Breast epithelium (tissue), 4 donors: ENCODE measurements around the gene PPP1CA. TPM values are rescaled to one million over a fixed set of nuclear protein-coding genes. Genes with fewer than 3 reads are reported as not detected.

Experiments
- DNase-seq, 2 donors: peaks; one replicate each; pipeline ENCODE4 v3.0.0-alpha.2; 2019; ENCODE audit warnings: low spot score in 2 of 2
- H3K27ac ChIP-seq, 2 donors: fragments of 200-600 bp; sonication (generic) in 1 of 2; one replicate each; pipeline ENCODE4 v1.5.1; 2016 to 2019; ENCODE audit warnings: mild to moderate bottlenecking in 1 of 2
- H3K27me3 ChIP-seq, 2 donors: fragments of 200-600 bp; sonication (generic) in 1 of 2; one replicate each; pipeline versions ENCODE4 v1.5.1 to v1.6.0; 2017 to 2019; ENCODE audit warnings: control low read depth in 1 of 2, mild to moderate bottlenecking in 1 of 2
- H3K36me3 ChIP-seq: fragments of 200-600 bp; one replicate; pipeline ENCODE4 v1.5.1; 2019
- H3K4me1 ChIP-seq, 2 donors: fragments of 200-600 bp; sonication (generic); one replicate each; pipeline ENCODE4 v1.5.1; 2016 to 2019; ENCODE audit warnings: control low read depth in 1 of 2
- H3K4me3 ChIP-seq, 3 donors: fragments of 200-600 bp; sonication (generic); 1 replicate in 2 of 3; 2 replicates in 1 of 3; pipeline ENCODE4 v1.5.1; 2016 to 2019; ENCODE audit warnings: mild to moderate bottlenecking in 3 of 3, moderate library complexity in 2 of 3
- H3K9me3 ChIP-seq, 2 donors: fragments of 200-600 bp; sonication (generic) in 1 of 2; one replicate each; pipeline ENCODE4 v1.5.1; 2016 to 2019; ENCODE audit warnings: control low read depth in 1 of 2
- POLR2A ChIP-seq: fragments of 450-650 bp; IDR thresholded peaks from one replicate; pipeline ENCODE4 v1.6.1; 2016; ENCODE audit warnings: antibody characterized with exemption, mild to moderate bottlenecking, moderate library complexity
- POLR2AphosphoS5 ChIP-seq, 3 donors: sonication (generic); formaldehyde crosslinking; IDR thresholded peaks; one replicate each; pipeline ENCODE4 v1.6.1; 2017; ENCODE audit warnings: antibody characterized with exemption in 3 of 3
- intact Hi-C: fragments of 100-400 bp; cut with DNase I; formaldehyde crosslinking; loops from one replicate; pipeline ENCODE4 v1.15.1; 2023; ENCODE audit warnings: low total_unique reads
- total RNA-seq, 3 donors: library from RNA; depleted of rRNA; stranded (reverse); fragments of >200 nt; gene quantifications; one replicate each; pipeline ENCODE4 v1.1.0, GENCODE V29; 2016
- TF ChIP-seq, protein P1 (sequence below), 3 donors: fragments of 450-650 bp; IDR thresholded peaks; one replicate each; pipeline ENCODE4 v1.5.1; 2016 to 2017; ENCODE audit warnings: antibody characterized with exemption in 3 of 3, mild to moderate bottlenecking in 3 of 3, moderate library complexity in 3 of 3

The PPP1CA gene
- total RNA-seq, 3 donors from 2014 or later: 73.1 to 91.9 (median 76.7) TPM

GRCh38 chr11:67445515-67445914 lies 43.9 kb upstream of the PPP1CA start:
- Histone ChIP-seq H3K27me3 (no peaks in the 10 kb centered on the region), H3K27ac (no peak overlapping the region), H3K4me1 (peaks cover 0 to 7% of the 10 kb centered on the region in 2 donors), H3K9me3 (no peaks in the 10 kb centered on the region), H3K36me3 (no peaks in the 10 kb centered on the region), H3K4me3 (no peak overlapping the region)
- TF ChIP-seq POLR2AphosphoS5 (IDR thresholded peaks at IDR 0.05) (no peak), POLR2A (no peak)
- TF ChIP-seq, protein P1, sequence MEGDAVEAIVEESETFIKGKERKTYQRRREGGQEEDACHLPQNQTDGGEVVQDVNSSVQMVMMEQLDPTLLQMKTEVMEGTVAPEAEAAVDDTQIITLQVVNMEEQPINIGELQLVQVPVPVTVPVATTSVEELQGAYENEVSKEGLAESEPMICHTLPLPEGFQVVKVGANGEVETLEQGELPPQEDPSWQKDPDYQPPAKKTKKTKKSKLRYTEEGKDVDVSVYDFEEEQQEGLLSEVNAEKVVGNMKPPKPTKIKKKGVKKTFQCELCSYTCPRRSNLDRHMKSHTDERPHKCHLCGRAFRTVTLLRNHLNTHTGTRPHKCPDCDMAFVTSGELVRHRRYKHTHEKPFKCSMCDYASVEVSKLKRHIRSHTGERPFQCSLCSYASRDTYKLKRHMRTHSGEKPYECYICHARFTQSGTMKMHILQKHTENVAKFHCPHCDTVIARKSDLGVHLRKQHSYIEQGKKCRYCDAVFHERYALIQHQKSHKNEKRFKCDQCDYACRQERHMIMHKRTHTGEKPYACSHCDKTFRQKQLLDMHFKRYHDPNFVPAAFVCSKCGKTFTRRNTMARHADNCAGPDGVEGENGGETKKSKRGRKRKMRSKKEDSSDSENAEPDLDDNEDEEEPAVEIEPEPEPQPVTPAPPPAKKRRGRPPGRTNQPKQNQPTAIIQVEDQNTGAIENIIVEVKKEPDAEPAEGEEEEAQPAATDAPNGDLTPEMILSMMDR (IDR thresholded peaks at IDR 0.05): no peak
- DNase-seq: no peak
- intact Hi-C loops: no loop called here

- peaks cover 0 to 12% of the 10 kb centered on the region in 2 donors for H3K4me1 ChIP-seq
- intact Hi-C loops: no loop called here
These were observed 41.1 kb upstream of the PPP1CA start for GRCh38 chr11:67442504-67443404.

GRCh38 chr11:67441731-67442351 lies 40.2 kb upstream of the PPP1CA start:
- no peak for TF ChIP-seq POLR2A
- TF ChIP-seq, protein P1 (IDR thresholded peaks at IDR 0.05): no peak
- TF ChIP-seq POLR2AphosphoS5 (IDR thresholded peaks at IDR 0.05): no peak
- Histone ChIP-seq H3K27me3 (no peaks in the 10 kb centered on the region), H3K9me3 (no peaks in the 10 kb centered on the region), H3K27ac (peak overlapping the region; percentile 91 to 96), H3K4me1 (peaks cover 0 to 12% of the 10 kb centered on the region in 2 donors), H3K4me3 (peak overlapping the region in 1 of 3 donors; percentile 79), H3K36me3 (no peaks in the 10 kb centered on the region)
- no peak for DNase-seq
- intact Hi-C loops: no loop called here

More at GRCh38 chr11:67442504-67443404, 41.1 kb upstream of the PPP1CA start:
- Histone ChIP-seq H3K4me3 (peak overlapping the region; percentile 77 to 88 (median 79)), H3K36me3 (no peaks in the 10 kb centered on the region), H3K27me3 (no peaks in the 10 kb centered on the region), H3K27ac (peak overlapping the region; percentile 91 to 96), H3K9me3 (no peaks in the 10 kb centered on the region)
- DNase-seq: no peak
- TF ChIP-seq POLR2A (no peak), POLR2AphosphoS5 (IDR thresholded peaks at IDR 0.05) (no peak)
- TF ChIP-seq, protein P1 (IDR thresholded peaks at IDR 0.05): no peak

- H3K9me3 ChIP-seq: no peaks in the 10 kb centered on the region
- no peaks in the 10 kb centered on the region for H3K27me3 ChIP-seq
- no peaks in the 10 kb centered on the region for H3K36me3 ChIP-seq
- H3K27ac ChIP-seq: peak overlapping the region in 1 of 2 donors; percentile 61
- no peak overlapping the region for H3K4me3 ChIP-seq
- TF ChIP-seq POLR2AphosphoS5 (IDR thresholded peaks at IDR 0.05) (no peak), POLR2A (no peak)
- TF ChIP-seq, protein P1 (IDR thresholded peaks at IDR 0.05): no peak
- intact Hi-C loops: no loop called here
- no peak for DNase-seq
- peaks cover 0 to 12% of the 10 kb centered on the region in 2 donors for H3K4me1 ChIP-seq
These were observed 39.5 kb upstream of the PPP1CA start for GRCh38 chr11:67441098-67441563.
